ENCODE data around the gene RNASE13. TPM values are rescaled to one million over a fixed set of nuclear protein-coding genes. Genes with fewer than 3 reads are reported as not detected.

The RNASE13 gene
- total RNA-seq, 1 donor from 2014 or later, result not detected

- no peak overlapping the region for H3K27ac ChIP-seq
- H3K4me1 ChIP-seq, result no peaks in the 10 kb centered on the region
- intact Hi-C loops (cut with DNase I), result no loop called here
- H3K9me3 ChIP-seq, result no peaks in the 10 kb centered on the region
- H3K36me3 ChIP-seq, result no peaks in the 10 kb centered on the region
- no peaks in the 10 kb centered on the region for H3K27me3 ChIP-seq
- TF ChIP-seq CTCF (IDR thresholded peaks at IDR 0.05), result no peak
- DNase-seq (ENCODE audit: low spot score in 2 of 2), result no peak
- no peak overlapping the region for H3K4me3 ChIP-seq
Measured at GRCh38 chr14:21049271-21049673, 14.7 kb upstream of the RNASE13 start.

- no peaks in the 10 kb centered on the region for H3K27me3 ChIP-seq
- no peak for DNase-seq (ENCODE audit: low spot score in 2 of 2)
- no peaks in the 10 kb centered on the region for H3K4me1 ChIP-seq
- intact Hi-C loops (cut with DNase I), result no loop called here
- no peaks in the 10 kb centered on the region for H3K36me3 ChIP-seq
- H3K4me3 ChIP-seq, result no peak overlapping the region
- no peak for TF ChIP-seq CTCF (IDR thresholded peaks at IDR 0.05)
- no peaks in the 10 kb centered on the region for H3K9me3 ChIP-seq
- no peak overlapping the region for H3K27ac ChIP-seq
Measured at GRCh38 chr14:21048638-21049037, 14.0 kb upstream of the RNASE13 start.

GRCh38 chr14:21047378-21047781, 12.8 kb upstream of the RNASE13 start:
- intact Hi-C loops (cut with DNase I), result no loop called here
- no peaks in the 10 kb centered on the region for H3K4me1 ChIP-seq
- H3K27me3 ChIP-seq, result no peaks in the 10 kb centered on the region
- no peak for DNase-seq (ENCODE audit: low spot score in 2 of 2)
- H3K9me3 ChIP-seq, result no peaks in the 10 kb centered on the region
- H3K27ac ChIP-seq, result no peak overlapping the region
- TF ChIP-seq CTCF (IDR thresholded peaks at IDR 0.05), result no peak
- no peaks in the 10 kb centered on the region for H3K36me3 ChIP-seq
- no peak overlapping the region for H3K4me3 ChIP-seq

GRCh38 chr14:21043974-21044618, 9.5 kb upstream of the RNASE13 start:
- Histone ChIP-seq H3K27ac (no peak overlapping the region), H3K9me3 (no peaks in the 10 kb centered on the region), H3K4me3 (no peak overlapping the region), H3K36me3 (no peaks in the 10 kb centered on the region), H3K4me1 (peaks cover 5 to 8% of the 10 kb centered on the region in 2 donors), H3K27me3 (no peaks in the 10 kb centered on the region)
- no peak for TF ChIP-seq CTCF (IDR thresholded peaks at IDR 0.05)
- intact Hi-C loops (cut with DNase I), result loop anchor here (5.0 kb wide), 1 partner anchor 187 kb away; no protein-coding TSS in a partner anchor
- no peak for DNase-seq (ENCODE audit: low spot score in 2 of 2)

- H3K27me3 ChIP-seq, result no peaks in the 10 kb centered on the region
- no peak overlapping the region for H3K27ac ChIP-seq
- intact Hi-C loops (cut with DNase I), result loop anchor here (5.0 kb wide), 1 partner anchor 186 kb away; no protein-coding TSS in a partner anchor
- H3K36me3 ChIP-seq, result no peaks in the 10 kb centered on the region
- H3K4me3 ChIP-seq, result no peak overlapping the region
- no peak for DNase-seq (ENCODE audit: low spot score in 2 of 2)
- H3K9me3 ChIP-seq, result no peaks in the 10 kb centered on the region
- TF ChIP-seq CTCF (IDR thresholded peaks at IDR 0.05), result no peak
- peaks cover 5 to 14% of the 10 kb centered on the region in 2 donors for H3K4me1 ChIP-seq
Measured at GRCh38 chr14:21043387-21043973, 8.9 kb upstream of the RNASE13 start.
